Measurements from ENCODE around the gene MTFP1.
"Not testable (repeated sequence)": the region's sequence is repeated elsewhere in the genome, so short reads cannot be mapped to it uniquely, and the experiment has no call there.

MTFP1 gene

DNA sequence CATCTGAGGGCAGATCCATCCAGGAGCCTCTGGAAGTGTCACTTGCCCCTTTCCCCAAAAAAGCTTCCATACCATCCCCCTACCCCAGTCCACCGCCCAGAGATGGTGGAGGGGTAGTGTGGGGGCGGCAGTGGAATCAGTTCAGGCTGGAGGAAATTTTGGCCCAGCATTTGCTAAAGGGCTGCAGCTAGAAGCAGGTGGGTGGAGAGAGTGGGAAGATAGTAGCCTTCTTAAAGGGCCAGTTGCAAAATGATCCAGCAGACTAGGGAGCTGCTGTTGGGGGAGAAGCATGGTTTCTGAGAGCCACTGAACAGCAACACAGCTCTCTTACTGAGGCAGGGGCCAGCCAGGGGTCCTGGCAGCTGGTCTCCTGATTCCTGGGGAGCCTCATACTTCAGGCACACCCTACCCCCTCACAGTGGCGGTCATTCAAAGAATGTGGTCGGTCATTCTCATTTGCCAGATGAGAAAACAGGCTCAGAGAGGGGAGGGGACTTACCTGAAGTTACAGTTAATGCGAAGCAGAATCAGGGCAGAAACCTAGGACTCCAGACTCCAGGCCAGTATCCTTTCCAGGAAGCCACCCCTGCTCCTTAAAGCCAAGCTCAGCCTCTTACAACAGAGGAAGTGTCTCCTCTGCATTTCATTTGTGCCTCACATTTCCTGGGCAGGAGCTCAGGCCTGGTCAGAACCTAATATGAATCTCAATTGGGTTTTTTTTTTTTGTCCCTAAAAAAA, 23.4 kb upstream of the MTFP1 start:
- no peak for DNase-seq

DNA sequence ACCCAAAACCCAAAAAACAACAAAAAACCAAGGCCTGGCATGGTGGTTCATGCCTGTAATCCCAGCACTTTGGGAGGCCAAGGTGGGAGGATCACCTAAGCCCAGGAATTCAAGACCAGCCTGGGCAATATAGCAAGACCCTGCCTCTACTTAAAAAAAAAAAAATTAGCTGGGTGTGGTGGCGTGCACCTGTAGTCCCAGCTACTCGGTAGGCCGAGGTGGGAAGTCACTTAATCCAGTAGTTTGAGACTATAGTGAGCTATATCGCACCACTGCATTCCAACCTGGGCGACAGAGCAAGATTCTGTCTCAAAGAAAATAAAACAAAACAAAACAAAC, 22.8 kb upstream of the MTFP1 start:
- DNase-seq, result not testable (repeated sequence)

DNA sequence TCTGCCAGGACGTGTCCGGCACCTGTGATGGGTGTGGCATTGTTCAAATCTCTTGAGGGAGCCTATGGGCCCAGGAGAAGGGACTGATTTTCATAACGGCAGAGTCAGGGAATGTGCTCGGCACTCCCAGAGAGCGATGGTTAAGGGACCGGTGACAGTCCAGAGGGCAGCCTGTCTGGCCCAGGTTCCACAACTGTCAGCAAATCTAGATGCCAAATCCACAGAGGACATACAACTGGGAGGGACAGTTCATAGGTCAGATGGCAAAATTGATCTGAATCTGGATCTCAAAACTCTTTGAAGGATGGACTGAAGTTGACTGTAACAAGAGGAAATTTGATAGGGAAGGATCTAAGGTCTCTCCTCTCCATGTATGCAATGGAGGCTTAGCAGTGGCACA, 21.3 kb upstream of the MTFP1 start:
- DNase-seq, result no peak

GRCh38 chr22:30405731-30406130, 19.8 kb upstream of the MTFP1 start:
- no peak for DNase-seq

DNA sequence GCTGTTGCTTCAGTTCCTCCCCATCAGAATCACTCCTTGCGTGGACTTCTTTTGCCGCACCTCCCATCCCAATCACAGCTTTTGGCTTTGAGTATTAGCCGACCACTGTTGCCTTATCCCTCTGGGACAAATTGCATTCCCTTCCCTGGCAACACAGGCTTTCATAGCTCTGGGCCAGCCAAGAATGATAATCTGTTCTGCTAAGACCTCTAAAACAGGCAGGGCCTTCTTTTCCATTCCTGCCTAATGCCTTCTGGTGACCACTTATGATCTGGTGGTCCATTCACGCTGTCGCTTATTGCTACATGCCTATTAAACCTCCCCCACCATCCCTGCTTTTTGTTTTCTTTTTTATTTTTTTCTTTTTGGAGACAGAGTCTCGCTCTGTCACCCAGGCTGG, 19.2 kb upstream of the MTFP1 start:
- DNase-seq, result no peak

- DNase-seq, result no peak
Observed at GRCh38 chr22:30408388-30409102, 17.0 kb upstream of the MTFP1 start.

DNA sequence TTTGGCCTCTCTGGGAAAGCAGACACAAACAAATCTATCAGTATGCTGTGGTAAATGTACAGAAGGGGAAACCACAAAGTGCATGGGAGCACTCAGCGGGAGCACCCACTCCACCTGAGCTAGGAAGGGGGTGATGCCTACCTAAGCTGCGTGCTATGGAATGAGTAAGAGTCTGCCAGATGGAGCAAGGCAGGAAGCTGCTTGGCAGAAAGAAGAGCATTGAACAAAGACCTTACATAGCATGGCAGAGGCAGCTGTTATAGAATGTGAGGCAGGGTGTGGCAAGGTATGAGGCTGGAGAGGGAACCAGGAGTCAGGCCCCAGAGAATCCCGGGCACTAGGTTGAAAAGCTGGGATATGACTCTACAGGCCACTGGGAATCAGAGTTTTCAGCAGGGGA, 13.8 kb upstream of the MTFP1 start:
- DNase-seq, result no peak

DNA sequence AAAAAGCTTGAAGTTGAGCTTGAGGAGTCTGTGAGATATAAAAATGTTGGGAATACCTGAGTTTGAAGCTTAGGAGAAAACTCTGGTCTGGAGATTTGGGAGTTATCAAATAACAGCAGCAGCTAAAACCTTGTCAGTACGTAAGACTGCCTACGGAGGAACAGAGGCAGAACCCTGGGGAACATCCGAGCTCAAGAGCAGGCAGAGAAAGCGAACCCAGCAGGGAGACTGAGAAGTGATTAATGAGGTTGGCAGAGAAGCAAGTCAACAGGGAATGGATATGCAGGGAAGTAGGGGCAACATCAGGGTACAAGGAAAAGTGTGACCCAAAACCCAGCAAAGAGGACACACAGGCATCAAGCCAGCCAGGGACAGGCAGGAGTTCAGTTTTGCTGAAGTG, 12.6 kb upstream of the MTFP1 start:
- no peak for DNase-seq

DNA sequence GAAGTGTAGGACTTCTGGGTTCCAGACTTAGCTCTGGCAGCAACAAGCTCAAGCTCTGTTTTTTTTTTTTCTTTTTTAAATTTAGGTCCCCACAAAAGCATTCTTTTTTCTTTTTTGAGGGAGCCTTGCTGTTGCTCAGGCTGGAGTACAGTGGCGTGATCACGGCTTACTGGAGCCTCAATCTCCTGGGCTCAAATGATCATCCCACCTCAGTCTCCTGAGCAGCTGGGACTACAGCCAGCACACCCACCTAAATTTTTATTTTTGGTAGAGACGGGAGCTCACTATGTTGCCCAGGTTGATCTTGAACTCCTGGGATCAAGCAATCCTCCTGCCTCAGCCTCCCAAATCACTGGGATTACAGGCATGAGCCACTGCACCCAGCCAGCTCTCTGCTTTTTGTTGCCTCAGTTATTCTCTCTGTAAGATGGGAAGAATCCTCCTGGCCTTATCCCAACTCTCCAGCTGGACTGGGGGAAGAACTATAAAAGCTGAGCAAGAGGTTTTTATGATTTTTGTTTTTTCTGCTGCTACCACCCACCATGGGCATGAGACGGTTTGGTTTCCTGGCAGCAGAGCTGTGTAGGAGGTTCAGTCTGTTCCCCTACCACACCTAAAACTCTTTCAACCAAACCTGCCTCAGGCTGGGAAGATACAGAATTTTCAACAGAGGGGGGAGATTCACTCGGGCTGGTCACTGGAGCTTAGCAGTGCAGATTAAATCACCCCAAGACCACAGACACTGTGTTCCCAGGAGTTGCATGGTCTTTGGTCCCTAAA, 11.6 kb upstream of the MTFP1 start:
- DNase-seq, result no peak

DNA sequence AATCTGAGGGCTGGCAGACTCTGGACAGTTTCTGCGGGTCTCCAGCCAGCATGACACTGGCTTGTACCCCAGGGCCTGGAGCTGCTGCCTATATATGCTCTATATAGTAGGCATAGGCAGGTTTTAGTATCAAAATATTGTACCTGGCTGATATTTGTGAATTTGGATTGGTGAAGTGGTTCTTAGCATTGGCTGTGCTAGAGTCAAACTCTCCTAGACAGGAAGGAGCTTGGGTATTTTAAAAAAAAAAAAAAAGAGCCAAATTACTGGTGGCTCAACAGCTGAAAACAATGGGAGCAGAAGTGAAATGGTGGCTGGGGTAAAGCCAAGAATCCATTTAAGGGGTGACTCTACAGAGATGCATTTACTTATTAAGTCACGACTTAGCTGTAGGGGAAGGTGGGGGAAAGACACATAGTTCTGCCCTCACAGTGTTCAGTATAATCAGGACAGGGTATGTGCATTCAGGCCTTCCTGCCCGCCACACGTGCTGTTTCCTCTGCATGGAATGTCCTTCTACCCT, 11.0 kb upstream of the MTFP1 start:
- no peak for DNase-seq

GRCh38 chr22:30416403-30416802, 9.2 kb upstream of the MTFP1 start:
- no peak for DNase-seq

- no peak for DNase-seq
Observed at GRCh38 chr22:30416837-30417236, 8.7 kb upstream of the MTFP1 start.

GRCh38 chr22:30420347-30421125, 5.0 kb upstream of the MTFP1 start:
- no peak for DNase-seq

DNA sequence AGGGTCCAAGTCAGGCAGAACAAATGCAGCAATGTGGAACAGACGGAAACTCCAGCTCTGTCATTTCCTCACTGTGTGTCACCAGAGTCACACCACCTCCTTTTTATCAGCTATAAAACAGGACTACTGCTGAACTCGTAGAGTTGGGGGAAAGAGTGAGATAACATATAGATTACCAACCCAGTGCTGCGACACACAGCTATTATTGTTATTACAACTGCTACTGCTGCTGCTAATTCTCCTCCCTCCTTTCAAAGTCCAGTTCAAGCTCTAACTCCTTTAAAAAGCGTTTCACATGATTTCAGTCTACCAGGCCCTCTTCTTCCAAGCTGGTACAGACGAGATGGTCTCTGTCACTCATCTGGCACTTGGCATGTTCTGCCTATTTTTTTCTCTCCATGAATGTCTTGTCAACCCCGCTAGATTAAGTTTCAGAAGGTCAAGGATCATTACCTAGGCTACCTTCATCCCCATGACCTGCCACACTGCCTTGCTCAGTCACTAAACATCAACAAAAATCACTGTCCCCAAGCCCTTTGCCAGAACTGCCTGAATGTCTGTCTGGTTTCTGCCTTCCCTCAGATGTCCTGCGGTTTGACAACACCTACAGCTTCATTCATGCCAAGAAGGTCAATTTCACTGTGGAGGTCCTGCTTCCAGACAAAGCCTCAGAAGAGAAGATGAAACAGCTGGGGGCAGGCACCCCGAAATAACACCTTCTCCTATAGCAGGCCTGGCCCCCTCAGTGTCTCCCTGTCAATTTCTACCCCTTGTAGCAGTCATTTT, 3.7 kb upstream of the MTFP1 start:
- DNase-seq, result no peak

GRCh38 chr22:30422481-30423300, 2.9 kb upstream of the MTFP1 start:
- DNase-seq, result no peak

DNA sequence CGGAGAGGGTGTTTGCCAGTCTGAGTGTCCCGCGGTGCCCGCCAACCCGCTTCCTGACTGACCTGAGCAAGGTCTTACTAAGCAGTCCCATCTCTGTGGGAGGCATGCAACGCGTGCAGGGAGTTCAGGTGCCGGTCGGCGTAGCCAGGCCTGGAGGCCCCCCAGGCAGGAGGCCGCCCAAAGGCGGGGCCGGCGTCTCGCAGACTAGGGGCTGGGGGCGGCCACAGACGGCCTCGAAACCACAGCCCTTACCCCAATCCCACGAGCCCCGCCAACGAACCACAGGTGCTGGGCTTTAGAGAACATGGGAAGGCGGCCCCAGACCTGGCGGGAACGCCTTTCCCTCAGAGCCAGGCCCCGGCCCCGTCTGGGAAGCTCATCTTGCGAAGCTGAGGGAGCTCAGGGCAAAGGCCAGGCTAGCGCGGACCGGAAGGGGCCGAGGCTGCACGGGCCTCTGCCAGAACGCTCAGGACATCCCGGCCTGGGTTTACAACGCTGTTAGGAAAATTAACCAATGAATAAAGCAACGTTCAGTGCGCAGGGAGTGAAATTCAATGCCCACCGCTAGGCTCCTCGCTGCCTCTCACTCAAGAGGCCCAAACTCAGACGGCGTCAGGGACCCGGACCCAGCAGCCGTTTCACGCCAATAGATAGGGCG, 2.1 kb upstream of the MTFP1 start:
- DNase-seq, result peak; percentile 54

DNA sequence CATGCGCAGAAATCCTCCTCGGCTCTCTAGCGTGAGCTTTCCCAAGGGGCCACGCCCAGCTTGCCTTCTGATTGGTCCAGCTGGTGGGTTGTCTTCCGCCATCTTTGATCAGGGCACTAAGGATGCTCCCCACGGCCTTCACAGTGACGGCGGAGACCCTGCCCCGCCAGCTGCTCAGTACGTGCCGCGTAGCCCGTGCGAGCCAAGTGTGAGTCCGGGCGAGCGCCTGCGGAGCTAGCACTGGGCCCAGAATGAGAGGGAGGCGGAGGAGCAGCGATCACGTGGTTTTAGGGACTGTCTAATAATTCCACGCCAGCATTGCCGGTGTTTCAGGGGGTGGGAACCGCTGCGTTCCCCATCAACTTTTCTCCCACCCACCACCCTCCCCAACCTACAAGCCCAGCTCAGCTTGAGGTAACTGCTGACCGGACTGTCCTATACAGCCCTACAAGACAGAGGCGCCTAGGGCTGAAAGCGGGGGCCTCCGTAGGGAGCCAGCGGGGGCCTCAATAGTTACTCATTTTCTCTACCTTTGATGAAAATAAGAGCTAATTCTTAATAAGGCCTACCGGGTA, 1.5 kb upstream of the MTFP1 start:
- DNase-seq, result peak; percentile 99

- DNase-seq, result peak; percentile 56
Observed at GRCh38 chr22:30424534-30425326, 838 bp upstream of the MTFP1 start.

DNA sequence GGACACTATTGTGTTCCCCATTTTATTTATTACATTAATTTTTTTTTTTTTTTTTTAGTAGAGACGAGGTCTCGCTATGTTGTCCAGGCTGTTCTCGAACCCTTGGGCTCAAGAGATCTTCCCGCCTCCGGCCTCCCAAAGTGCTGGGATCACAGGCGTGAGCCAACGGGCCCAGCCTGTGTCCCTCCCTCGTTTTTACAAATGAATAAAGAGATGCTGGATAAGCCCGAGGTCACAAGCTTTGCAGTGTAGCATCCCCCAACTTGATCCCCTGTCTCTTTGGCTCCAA, 297 bp upstream of the MTFP1 start:
- DNase-seq, result no peak
